Mesenteric fat pad (tissue), 1 donor: Measurements from ENCODE around the gene DEFB126. TPM values are rescaled to one million over a fixed set of nuclear protein-coding genes. Genes with fewer than 3 reads are reported as not detected.

Source experiments
- total RNA-seq: library from RNA; stranded (reverse); fragmentation: NEBNext Ultra II Directional; extraction: Animal tissue kit (Norgen Biotek cat#: 25700); gene quantifications from one replicate; pipeline ENCODE4 v1.2.1, GENCODE V29; 2021
- donor health status: DM: yes; HTN: yes; CAD: no.

Gene DEFB126
- total RNA-seq, 1 donor from 2014 or later: not detected

Other genes with a start within 250 kb of the DEFB126 start
- not detected for gene DEFB125, start 54.9 kb upstream of the DEFB126 start, total RNA-seq
- gene DEFB127, start 14.9 kb downstream of the DEFB126 start, total RNA-seq: not detected
- gene DEFB128, start 47.1 kb downstream of the DEFB126 start, total RNA-seq: not detected
- not detected for gene DEFB129, start 84.7 kb downstream of the DEFB126 start, total RNA-seq
- gene DEFB132, start 115.1 kb downstream of the DEFB126 start, total RNA-seq: 1.5 TPM
- 5.0 TPM for gene C20orf96, start 148.2 kb downstream of the DEFB126 start, total RNA-seq
- 9.1 TPM for gene ZCCHC3, start 155.0 kb downstream of the DEFB126 start, total RNA-seq
- gene SOX12, start 183.0 kb downstream of the DEFB126 start, total RNA-seq: 8.5 TPM
- 21.3 TPM for gene NRSN2, start 204.5 kb downstream of the DEFB126 start, total RNA-seq
- 9.4 TPM for gene TRIB3, start 238.2 kb downstream of the DEFB126 start, total RNA-seq